GM12878 (cell line): Measurements from ENCODE around the gene SPTBN1. TPM values are rescaled to one million over a fixed set of nuclear protein-coding genes. Genes with fewer than 3 reads are reported as not detected.

Experiments used
- ATAC-seq: fragments of 200-7000 bp; cut with Tn5 transposase; 3 replicates; pipeline ENCODE4 v1.9.1; 2020; ENCODE audit warnings: mild to moderate bottlenecking, moderate library complexity
- BruUV-seq: library from RNA; stranded (reverse); fragments of 400-500 nt; replicated peaks from 2 replicates; lab custom pipeline; 2021; lab: Mats Ljungman, UMichigan
- CTCF ChIA-PET: fragments of 300-600 bp; sonication (Branson Sonifier 250); formaldehyde crosslinking; extraction: SDS; loops from one replicate; lab custom pipeline; 2021; ENCODE audit warnings: inconsistent platforms; lab: Yijun Ruan, JAX
- POLR2A ChIA-PET: fragments of 350-600 bp; formaldehyde crosslinking; extraction: SDS; loops from one replicate; lab custom pipeline; 2021; ENCODE audit warnings: inconsistent platforms; lab: Charles Lee
- RAD21 ChIA-PET: fragments of 300-600 bp; sonication (Branson Sonifier 250); formaldehyde crosslinking; loops from one replicate; lab custom pipeline; 2023; ENCODE audit warnings: antibody characterized with exemption; ENCODE audit not compliant: unreplicated experiment; lab: Charles Lee
- SMC1A ChIA-PET: fragments of 300-600 bp; sonication (Branson Sonifier 250); formaldehyde crosslinking; loops from one replicate; lab custom pipeline; 2023; ENCODE audit not compliant: unreplicated experiment, uncharacterized antibody; lab: Charles Lee
- DNase-seq: peaks from one replicate; pipeline ENCODE4 v3.0.0-alpha.2; 2011; ENCODE audit warnings: low read depth, low spot score
- FAIRE-seq: peaks from 3 replicates; lab custom pipeline; 2011; peaks lifted over from hg19 to GRCh38; lab: Jason Lieb, UNC
- H2AFZ ChIP-seq: 2 replicates; pipeline ENCODE4 v1.6.0; 2011; ENCODE audit warnings: low read depth, low read length, control low read depth; ENCODE audit not compliant: control insufficient read depth
- H3K27ac ChIP-seq: 2 replicates; pipeline ENCODE4 v1.5.1; 2011; ENCODE audit warnings: control low read depth; ENCODE audit not compliant: control insufficient read depth, insufficient read depth
- H3K27me3 ChIP-seq, 2 experiments: replicated peaks in 1 of 2; 2 replicates each; pipeline versions ENCODE4 v1.6.0 to v1.6.1; 2011; ENCODE audit warnings: low read length in 1 of 2; ENCODE audit not compliant: control insufficient read depth in 2 of 2, insufficient read depth in 2 of 2
- H3K36me3 ChIP-seq, 2 experiments: 2 replicates each; pipeline ENCODE4 v1.5.1; 2011; ENCODE audit warnings: low read length in 1 of 2; ENCODE audit not compliant: control insufficient read depth in 2 of 2, insufficient read depth in 2 of 2
- H3K4me1 ChIP-seq: 2 replicates; pipeline ENCODE4 v1.6.1; 2011; ENCODE audit warnings: mild to moderate bottlenecking, low read length, moderate library complexity, mixed read lengths; ENCODE audit not compliant: control insufficient read depth, insufficient read depth
- H3K4me2 ChIP-seq: 2 replicates; pipeline ENCODE4 v1.6.0; 2011; ENCODE audit warnings: control low read depth; ENCODE audit not compliant: control insufficient read depth, insufficient read depth
- H3K4me3 ChIP-seq: fragments of 200-600 bp; sonication (generic); 2 replicates; pipeline ENCODE4 v1.5.1; 2016
- H3K79me2 ChIP-seq: 2 replicates; pipeline ENCODE4 v1.6.0; 2011; ENCODE audit warnings: low read length; ENCODE audit not compliant: control insufficient read depth, insufficient read depth
- H3K9ac ChIP-seq: 2 replicates; pipeline ENCODE4 v1.8.0; 2011; ENCODE audit warnings: low read length, control low read depth, mixed read lengths; ENCODE audit not compliant: control insufficient read depth, insufficient read depth
- H3K9me3 ChIP-seq: replicated peaks from 3 replicates; pipeline ENCODE4 v1.5.1; 2011; ENCODE audit warnings: mild to moderate bottlenecking, low read length; ENCODE audit not compliant: control insufficient read depth, insufficient read depth
- H4K20me1 ChIP-seq: 2 replicates; pipeline ENCODE4 v1.6.0; 2011; ENCODE audit not compliant: control insufficient read depth, insufficient read depth
- CBFB ChIP-seq: IDR thresholded peaks from 2 replicates; pipeline ENCODE4 v1.6.1; 2016; ENCODE audit warnings: antibody characterized with exemption, low read depth
- CEBPB ChIP-seq, 2 experiments: fragments of 150-350 bp in 1 of 2; IDR thresholded peaks; 2 replicates each; pipeline ENCODE4 v1.6.1; 2012 to 2014; ENCODE audit warnings: low read depth in 2 of 2, low read length in 2 of 2, borderline replicate concordance in 1 of 2, inconsistent platforms in 1 of 2
- CHD2 ChIP-seq: IDR thresholded peaks from 2 replicates; pipeline ENCODE4 v1.6.1; 2011; ENCODE audit warnings: low read depth, low read length, improper control_type of control experiment, borderline replicate concordance
- EP300 ChIP-seq, 2 experiments: fragments of 150-350 bp in 1 of 2; IDR thresholded peaks; 2 replicates each; pipeline ENCODE4 v1.6.1; 2011 to 2012; ENCODE audit warnings: low read depth in 2 of 2, low read length in 2 of 2, borderline replicate concordance in 1 of 2, improper control_type of control experiment in 1 of 2, inconsistent platforms in 1 of 2; ENCODE audit not compliant: control insufficient read depth in 1 of 2
- ESRRA ChIP-seq: IDR thresholded peaks from 2 replicates; pipeline ENCODE4 v1.6.1; 2012; ENCODE audit warnings: mild to moderate bottlenecking, low read length, improper control_type of control experiment
- MTA2 ChIP-seq: fragments of 450-650 bp; IDR thresholded peaks from 2 replicates; pipeline ENCODE4 v1.6.1; 2016; ENCODE audit warnings: low read depth, mild to moderate bottlenecking, moderate library complexity
- MXI1 ChIP-seq: fragments of 150-350 bp; IDR thresholded peaks from 2 replicates; pipeline ENCODE4 v1.6.1; 2011; ENCODE audit warnings: low read depth, mild to moderate bottlenecking, inconsistent platforms, low read length, improper control_type of control experiment
- NFYB ChIP-seq: IDR thresholded peaks from 2 replicates; pipeline ENCODE4 v1.6.1; 2011; ENCODE audit warnings: low read depth, mild to moderate bottlenecking, low read length, improper control_type of control experiment, moderate library complexity; ENCODE audit not compliant: insufficient read depth
- POLR2AphosphoS2 ChIP-seq: IDR thresholded peaks from 2 replicates; pipeline ENCODE4 v1.6.1; 2011; ENCODE audit warnings: low read depth, mild to moderate bottlenecking, low read length, improper control_type of control experiment, moderate library complexity
- RUNX3 ChIP-seq: IDR thresholded peaks from 2 replicates; pipeline ENCODE4 v1.6.1; 2012; ENCODE audit warnings: low read length, inconsistent platforms
- SMARCA5 ChIP-seq: fragments of 450-650 bp; IDR thresholded peaks from 2 replicates; pipeline ENCODE4 v1.6.1; 2017; ENCODE audit warnings: mild to moderate bottlenecking
- TCF7 ChIP-seq: IDR thresholded peaks from 2 replicates; pipeline ENCODE4 v1.6.1; 2014; ENCODE audit warnings: antibody characterized with exemption, borderline replicate concordance
- WGBS: methylation state at CpG from one replicate; pipeline ENCODE4 v1.1.6; 2016; ENCODE audit warnings: low lambda C conversion rate; ENCODE audit not compliant: insufficient replicate concordance, insufficient coverage; ENCODE audit errors: missing lambda C conversion rate; 5-methylcytosine and 5-hydroxymethylcytosine counted together
- in situ Hi-C: fragments of 300-500 bp; cut with MboI; formaldehyde crosslinking; loops from 9 replicates; pipeline ENCODE4 v1.14.3; 2018; ENCODE audit warnings: mixed read lengths
- intact Hi-C: fragments of 100-400 bp; cut with micrococcal nuclease; formaldehyde crosslinking; loops from one replicate; pipeline ENCODE4 v1.14.2; 2022; ENCODE audit not compliant: unreplicated experiment
- polyA plus RNA-seq, 11 experiments: library from polyadenylated mRNA; depleted of rRNA in 4 of 11; unstranded in 6 of 11; stranded (reverse) in 5 of 11; fragments of >200 nt; fragmentation: Nextera tagmentation in 4 of 11; fragmentation: Illumina TruSeq in 1 of 11; extraction: Ambion mirVana in 4 of 11; extraction: Trizol in 1 of 11; gene quantifications; 1 replicate in 1 of 11; 2 replicates in 10 of 11; pipeline versions ENCODE4 v1.2.1 to v1.2.3, GENCODE V29; 2011 to 2016; ENCODE audit warnings: inconsistent platforms in 2 of 11, missing spikeins in 2 of 11, low read depth in 1 of 11
- total RNA-seq, 4 experiments: library from RNA; depleted of rRNA in 3 of 4; stranded (reverse); fragments of >200 nt in 3 of 4; fragmentation: Illumina TruSeq in 1 of 4; extraction: Trizol in 1 of 4; gene quantifications; 2 replicates each; pipeline versions ENCODE4 v1.2.1 to v1.2.3, GENCODE V29; 2013 to 2021
- TF ChIP-seq, protein P1 (sequence below): fragments of 450-650 bp; formaldehyde crosslinking; IDR thresholded peaks from 2 replicates; pipeline ENCODE4 v1.4.0; 2022; ENCODE audit warnings: mild to moderate bottlenecking, moderate library complexity

The SPTBN1 gene
- total and polyA plus RNA-seq, 10 of the 15 experiments (the other 5 are each of a cell fraction or from before 2014, with no cell fraction given) = 20.6 to 154 (median 76.7) TPM

DNA sequence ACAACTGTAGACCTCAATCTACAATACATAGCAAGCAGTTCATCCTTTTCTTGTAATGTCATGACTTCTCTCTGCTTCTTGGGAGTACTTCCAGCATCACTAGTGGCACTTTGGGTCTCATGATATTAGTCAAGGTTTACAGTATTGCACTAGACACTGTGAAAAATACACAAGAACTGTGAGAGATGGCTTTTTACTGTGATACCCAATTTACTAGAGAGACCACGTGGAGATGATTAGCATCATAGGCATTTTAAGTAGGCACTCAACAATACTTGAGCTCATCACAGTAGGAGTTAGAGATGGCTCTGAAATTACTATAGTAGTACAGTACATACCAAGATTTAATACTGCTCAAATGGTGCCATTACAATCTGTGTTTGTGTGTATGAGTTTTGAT is 154.6 kb downstream of the SPTBN1 start:
- H3K36me3 ChIP-seq = peaks cover 11 to 17% of the 10 kb centered on the region in 2 experiments
- DNase-seq (no peak), FAIRE-seq (no peak), ATAC-seq (no peak)
- H3K4me3 ChIP-seq = no peak overlapping the region
- no peaks in the 10 kb centered on the region for H4K20me1 ChIP-seq
- ChIA-PET SMC1A (interaction anchor here (1.3 to 2.3 kb wide), 5 partner anchors 10 to 26 kb away, joined by 3 to 5 read pairs (median 3); no protein-coding TSS in a partner anchor), CTCF (interaction anchor here (1.3 to 1.4 kb wide), 2 partner anchors 23 to 38 kb away, joined by 3 to 4 read pairs; no protein-coding TSS in a partner anchor), RAD21 (interaction anchor here (0.6 kb wide), 1 partner anchor 13 kb away, joined by 5 read pairs; no protein-coding TSS in a partner anchor), POLR2A (interaction anchor here (1.5 kb wide), 1 partner anchor 8 kb away, joined by 3 read pairs; no protein-coding TSS in a partner anchor)
- H3K27ac ChIP-seq = no peak overlapping the region
- intact Hi-C loops = no loop called here
- peaks cover 78% of the 10 kb centered on the region for H3K79me2 ChIP-seq
- H3K27me3 ChIP-seq = no peaks in the 10 kb centered on the region
- TF ChIP-seq SMARCA5 (no peak), CEBPB (IDR thresholded peaks at IDR 0.05; ENCODE audit: borderline replicate concordance in 1 of 2, low read depth in 2 of 2, low read length in 2 of 2) (no peak), EP300 (IDR thresholded peaks at IDR 0.05; ENCODE audit: borderline replicate concordance in 1 of 2, control insufficient read depth in 1 of 2, low read depth in 2 of 2, low read length in 2 of 2) (no peak), MXI1 (no peak), RUNX3 (no peak), CBFB (no peak), TCF7 (no peak), POLR2AphosphoS2 (no peak), NFYB (no peak), ESRRA (no peak), MTA2 (no peak), CHD2 (no peak)
- TF ChIP-seq, protein P1, sequence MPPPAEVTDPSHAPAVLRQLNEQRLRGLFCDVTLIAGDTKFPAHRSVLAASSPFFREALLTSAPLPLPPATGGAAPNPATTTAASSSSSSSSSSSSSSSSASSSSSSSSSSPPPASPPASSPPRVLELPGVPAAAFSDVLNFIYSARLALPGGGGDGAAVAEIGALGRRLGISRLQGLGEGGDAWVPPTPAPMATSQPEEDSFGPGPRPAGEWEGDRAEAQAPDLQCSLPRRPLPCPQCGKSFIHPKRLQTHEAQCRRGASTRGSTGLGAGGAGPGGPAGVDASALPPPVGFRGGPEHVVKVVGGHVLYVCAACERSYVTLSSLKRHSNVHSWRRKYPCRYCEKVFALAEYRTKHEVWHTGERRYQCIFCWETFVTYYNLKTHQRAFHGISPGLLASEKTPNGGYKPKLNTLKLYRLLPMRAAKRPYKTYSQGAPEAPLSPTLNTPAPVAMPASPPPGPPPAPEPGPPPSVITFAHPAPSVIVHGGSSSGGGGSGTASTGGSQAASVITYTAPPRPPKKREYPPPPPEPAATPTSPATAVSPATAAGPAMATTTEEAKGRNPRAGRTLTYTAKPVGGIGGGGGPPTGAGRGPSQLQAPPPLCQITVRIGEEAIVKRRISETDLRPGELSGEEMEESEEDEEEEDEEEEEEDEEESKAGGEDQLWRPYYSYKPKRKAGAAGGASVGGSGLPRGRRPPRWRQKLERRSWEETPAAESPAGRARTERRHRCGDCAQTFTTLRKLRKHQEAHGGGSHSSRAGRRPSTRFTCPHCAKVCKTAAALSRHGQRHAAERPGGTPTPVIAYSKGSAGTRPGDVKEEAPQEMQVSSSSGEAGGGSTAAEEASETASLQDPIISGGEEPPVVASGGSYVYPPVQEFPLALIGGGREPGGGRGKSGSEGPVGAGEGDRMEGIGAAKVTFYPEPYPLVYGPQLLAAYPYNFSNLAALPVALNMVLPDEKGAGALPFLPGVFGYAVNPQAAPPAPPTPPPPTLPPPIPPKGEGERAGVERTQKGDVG (CRISPR knock-in tag) = no peak
- H3K9me3 ChIP-seq = no peaks in the 10 kb centered on the region
- no peak overlapping the region for H3K9ac ChIP-seq
- 0% methylated on average over 1 of the region's 1 CpG for WGBS
- no peak overlapping the region for H2AFZ ChIP-seq
- in situ Hi-C loops = no loop called here
- H3K4me2 ChIP-seq = no peak overlapping the region
- H3K4me1 ChIP-seq = peaks cover under 1% of the 10 kb centered on the region; the same call in 1 of the 2 replicates
- no TSS peak for BruUV-seq
